HG02981 (cell line): Measurements from ENCODE around the gene FAF1.
"Not testable (repeated sequence)": the region's sequence is repeated elsewhere in the genome, so short reads cannot be mapped to it uniquely, and the experiment has no call there.

Source experiments
- ATAC-seq: cut with Tn5 transposase; IDR thresholded peaks from one replicate; pipeline ENCODE4 v1.9.1; 2021; ENCODE audit warnings: mild to moderate bottlenecking, moderate library complexity; ENCODE audit not compliant: unreplicated experiment

Gene FAF1

DNA sequence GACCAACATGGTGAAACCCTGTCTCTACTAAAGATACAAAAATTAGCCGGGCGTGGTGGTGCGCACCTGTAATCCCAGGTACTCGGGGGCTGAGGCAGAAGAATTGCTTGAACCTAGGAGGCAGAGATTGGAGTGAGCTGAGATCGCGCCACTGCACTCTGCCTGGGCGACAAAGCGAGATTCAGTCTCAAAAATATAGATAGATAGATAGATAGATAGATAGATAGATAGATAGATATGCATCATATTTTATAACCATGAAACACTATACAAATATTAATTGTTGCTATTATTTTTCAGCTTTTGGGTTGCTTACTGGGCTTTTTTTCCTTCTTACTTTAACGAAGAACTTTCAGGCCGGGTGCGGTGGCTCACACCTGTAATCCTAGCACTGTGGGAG, 4.8 kb upstream of the FAF1 start:
- no peak for ATAC-seq

DNA sequence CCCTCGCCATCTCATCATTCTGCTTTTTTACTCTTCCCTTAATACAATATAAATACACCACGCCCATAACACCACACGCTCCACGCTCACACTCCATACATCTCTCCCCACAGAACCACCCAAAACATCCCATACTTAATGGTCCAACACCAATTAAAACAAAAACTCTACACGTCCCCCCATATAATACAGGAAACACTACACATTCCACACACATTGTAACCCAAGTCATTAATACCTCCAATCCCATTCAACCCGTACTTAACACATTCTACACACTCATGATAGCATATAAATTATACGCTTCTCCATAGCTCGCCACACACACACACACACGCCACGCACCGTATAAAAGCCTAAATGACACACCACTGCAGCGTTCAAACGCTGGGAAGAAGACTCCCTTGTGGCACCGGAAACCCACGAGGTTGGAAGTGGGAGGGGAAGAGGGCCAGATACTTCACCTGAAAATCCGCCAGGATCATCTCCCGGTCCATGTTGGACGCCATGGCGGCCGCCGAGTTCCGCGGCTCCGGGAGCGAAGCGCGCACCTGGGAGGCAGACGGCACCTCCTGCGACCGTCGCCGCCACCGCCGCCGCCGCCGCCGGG, 659 bp downstream of the FAF1 start:
- peak; percentile 11 for ATAC-seq

DNA sequence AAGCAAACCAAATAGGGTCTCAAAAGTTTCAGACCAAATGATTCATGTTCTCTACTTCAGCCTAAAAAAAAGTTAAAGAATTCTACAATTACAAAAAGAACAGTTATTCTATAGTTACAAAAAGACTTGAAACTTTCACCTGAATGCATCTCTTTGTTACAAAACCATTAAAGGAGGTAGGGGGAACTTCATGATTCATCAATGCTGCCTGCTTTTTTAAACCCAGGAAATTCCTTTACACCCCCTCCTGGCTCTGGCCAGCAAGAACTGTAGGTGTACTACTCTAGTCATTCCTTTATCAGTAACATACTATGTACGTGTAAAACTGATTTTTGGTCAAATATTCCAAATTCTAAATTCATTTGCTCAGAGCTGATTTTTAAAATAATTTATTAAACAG, 5.0 kb downstream of the FAF1 start:
- ATAC-seq, result no peak

DNA sequence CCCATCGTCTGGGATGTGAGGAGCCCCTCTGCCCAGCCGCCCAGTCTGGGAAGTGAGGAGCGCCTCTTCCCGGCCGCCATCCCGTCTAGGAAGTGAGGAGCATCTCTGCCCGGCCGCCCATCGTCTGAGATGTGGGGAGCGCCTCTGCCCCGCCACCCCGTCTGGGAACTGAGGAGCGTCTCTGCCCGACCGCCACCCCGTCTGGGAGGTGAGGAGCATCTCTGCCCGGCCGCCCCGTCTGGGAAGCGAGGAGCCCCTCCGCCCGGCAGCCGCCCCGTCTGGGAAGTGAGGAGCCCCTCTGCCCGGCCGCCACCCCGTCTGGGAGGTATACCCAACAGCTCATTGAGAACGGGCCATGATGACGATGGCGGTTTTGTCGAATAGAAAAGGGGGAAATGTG, 7.5 kb downstream of the FAF1 start:
- not testable (repeated sequence) for ATAC-seq

DNA sequence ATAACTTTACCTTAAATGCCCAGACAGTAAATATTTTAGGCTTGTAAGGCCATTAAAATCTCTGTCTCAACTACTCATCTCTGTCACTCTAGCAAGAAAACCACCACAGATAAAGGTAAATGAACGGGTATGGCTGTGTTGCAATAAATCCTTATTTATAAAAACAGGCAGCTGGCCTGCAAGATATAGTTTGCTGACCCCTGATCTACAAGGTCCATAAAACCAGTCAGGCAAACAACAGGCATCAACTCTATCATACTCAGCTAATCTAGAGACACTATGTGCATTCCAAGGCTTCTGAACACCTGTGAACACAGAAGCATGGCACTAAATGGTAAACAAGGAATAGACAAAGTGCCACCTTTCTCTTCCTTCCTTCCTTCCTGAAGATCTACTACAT, 9.7 kb downstream of the FAF1 start:
- no peak for ATAC-seq

DNA sequence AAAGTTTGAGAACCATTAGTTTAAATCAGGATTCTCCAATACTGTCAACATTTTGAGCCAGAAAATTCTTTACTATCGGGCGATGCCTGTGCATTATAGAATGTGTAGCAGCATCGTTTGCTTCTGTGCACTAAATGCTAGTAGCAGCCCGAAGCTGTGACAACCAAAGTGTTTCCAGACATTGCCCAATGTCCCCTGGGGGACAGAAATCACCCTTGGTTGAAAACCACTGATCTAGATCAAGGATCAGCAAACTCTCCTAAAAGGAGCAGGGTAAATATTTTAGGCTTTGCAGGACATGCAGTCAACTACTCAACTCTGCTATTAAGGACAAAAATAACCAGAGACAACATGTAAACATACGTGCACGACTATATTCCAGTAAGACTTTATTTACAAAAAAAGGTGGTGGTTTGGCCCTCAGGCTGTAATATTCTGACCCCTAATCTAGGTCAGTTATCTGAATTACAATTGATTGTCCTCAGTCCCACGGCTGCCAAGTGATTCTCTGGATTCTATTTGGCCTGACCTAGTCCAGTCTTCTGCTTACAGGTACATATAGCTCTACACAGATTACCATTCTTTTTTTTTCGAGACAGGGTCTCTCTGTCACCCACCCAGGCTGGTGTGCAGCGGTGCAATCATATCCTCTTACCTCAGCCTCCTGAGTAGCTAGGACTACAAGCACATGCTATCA, 10.6 kb downstream of the FAF1 start:
- ATAC-seq, result no peak

DNA sequence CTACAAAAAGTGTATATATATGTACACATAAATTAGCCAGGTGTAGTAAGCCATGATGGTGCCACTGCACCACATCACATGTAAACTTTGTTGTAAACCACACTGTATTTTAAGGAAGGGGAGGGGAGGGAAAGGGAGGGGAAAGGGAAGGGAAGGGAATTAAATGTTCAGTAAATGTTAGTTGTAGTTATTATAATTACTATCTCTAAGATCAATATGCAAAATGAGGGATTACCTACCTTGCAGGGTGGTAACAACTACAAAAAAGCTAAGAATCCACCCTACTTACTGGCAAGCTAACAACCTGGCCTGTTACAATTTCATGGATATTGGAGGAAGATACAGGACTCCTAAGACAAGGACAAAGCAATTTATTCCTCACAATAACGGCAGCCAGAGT, 17.7 kb downstream of the FAF1 start:
- no peak for ATAC-seq

DNA sequence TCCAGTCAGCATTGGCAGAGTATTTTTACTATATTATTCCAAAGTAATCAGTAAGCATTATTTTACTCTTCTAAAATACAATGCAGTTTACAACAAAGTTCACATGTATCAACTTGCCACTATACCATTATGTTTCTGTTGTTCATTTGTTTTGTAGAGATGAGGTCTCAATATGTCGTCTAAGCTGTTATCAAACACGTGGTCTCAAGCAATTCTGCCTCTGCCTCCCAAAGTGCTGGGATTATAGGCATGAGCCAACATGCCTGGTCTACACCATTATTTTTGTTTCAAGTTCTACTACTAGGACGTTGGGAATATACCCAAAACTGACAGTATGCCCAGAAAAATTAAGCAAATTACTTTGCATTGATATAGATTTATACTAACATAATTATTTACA, 19.8 kb downstream of the FAF1 start:
- ATAC-seq, result no peak

DNA sequence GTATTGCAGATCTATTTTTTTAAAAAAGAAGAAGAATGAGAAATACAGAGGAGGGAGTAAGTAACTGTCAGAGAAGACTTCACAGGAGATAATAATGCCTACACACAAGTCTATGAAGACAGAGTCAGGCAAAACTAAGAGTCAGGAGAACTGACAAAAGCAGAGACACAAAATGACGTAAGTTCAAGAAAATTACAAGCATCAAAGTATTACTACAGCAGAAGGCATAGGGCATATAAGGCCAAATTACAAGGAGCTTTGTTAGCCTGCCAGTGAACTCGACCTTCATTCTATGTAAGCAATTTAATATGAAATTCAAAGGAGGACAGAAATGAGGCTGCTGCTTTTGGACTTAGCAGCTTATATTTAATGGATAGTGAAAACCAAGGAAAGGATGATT, 23.7 kb downstream of the FAF1 start:
- ATAC-seq, result no peak

DNA sequence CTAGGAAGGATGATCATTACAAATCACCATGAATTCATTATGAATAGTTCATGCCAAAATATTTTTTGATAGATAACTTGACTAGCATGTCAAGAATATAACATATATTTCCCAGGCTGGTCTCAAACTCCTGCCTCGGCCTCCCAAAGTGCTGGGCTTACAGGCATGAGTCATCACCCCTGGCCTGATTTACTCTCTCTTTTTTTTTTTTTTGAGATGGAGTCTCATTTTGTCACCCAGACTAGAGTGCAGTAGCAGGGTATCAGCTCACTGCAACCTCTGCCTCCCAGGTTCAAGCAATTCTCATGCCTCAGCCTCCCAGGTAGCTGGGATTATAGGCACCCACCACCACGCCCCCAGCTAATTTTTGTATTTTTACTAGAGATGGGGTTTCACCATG, 24.8 kb downstream of the FAF1 start:
- not testable (repeated sequence) for ATAC-seq

DNA sequence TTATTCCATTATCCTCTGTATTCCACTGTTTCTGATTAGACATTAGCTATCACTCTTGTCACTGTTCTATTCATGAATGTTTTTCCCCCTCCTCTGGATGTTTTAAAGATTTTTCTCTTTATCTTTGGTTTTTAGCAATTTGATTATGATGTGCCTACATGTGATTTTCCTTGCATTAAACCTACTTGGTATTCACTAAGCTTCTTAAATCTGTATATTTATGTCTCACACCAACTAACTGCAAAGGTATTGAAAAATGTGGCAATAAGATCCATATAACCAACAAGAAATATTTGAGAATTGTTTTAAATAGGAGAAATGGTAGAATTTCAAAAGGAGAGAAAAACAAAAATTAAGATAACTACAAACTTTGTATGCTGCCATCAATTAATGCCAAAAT, 25.2 kb downstream of the FAF1 start:
- ATAC-seq, result no peak

DNA sequence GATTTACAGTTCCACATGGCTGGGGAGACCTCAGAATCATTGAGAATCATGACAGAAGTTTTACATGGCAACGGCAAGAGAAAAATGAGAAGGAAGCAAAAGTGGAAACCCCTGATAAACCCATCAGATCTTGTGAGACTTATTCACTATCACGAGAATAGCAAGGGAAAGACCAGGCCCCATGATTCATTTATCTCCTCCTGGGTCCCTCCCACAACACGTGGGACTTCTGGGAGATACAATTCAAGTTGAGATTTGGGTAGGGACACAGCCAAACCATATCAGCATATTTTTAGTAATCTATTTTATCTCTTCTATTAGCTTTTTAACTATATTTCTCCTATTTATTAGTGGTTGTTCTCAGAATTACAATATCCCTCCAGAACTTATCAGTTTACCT, 26.3 kb downstream of the FAF1 start:
- not testable (repeated sequence) for ATAC-seq

DNA sequence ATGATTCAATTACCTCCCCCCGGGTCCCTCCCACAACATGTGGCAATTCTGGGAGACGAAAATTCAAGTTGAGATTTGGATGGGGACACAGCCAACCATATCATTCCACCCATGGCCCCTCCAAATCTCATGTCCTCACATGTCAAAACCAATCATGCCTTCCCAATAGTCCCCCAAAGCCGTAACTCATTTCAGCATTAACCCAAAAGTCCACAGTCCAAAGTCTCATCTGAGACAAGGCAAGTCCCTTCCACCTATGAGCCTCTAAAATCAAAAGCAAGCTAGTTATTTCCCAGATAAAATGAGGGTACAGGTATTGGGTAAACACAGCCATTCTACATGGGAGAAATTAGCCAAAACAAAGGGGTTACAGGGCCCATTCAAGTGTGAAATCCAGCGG, 28.0 kb downstream of the FAF1 start:
- ATAC-seq, result not testable (repeated sequence)

DNA sequence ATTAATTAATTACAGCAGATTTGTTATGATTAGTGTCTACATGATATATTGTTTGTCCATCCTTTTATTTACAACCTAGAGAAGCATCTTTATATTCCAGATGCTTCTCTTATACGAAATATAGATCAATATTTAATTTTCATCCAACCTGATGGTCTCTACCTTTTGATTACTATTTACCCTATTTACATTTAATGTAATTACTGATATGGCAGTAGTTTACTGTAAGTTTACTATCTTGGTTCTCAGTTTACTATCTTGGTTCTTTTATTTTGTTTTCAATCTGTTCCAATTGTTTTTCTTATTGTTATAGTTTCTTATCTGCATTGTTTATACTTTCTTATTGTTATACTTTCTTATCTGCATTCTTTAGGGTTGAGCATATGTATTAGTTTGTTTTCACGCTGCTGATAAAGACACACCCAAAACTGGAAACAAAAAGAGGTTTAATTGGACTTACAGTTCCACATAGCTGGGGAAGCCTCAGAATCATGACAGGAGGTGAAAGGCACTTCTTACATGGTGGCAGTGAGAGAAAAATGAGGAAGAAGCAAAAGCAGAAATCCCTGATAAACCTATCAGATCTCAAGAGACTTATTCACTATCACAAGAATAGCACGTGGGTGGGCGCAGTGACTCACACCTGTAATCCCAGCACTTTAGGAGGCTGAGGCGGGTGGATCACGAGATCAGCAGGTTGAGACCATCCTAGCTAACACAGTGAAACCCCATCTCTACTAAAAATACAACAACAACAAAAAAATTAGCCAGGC, 28.9 kb downstream of the FAF1 start:
- ATAC-seq, result no peak

DNA sequence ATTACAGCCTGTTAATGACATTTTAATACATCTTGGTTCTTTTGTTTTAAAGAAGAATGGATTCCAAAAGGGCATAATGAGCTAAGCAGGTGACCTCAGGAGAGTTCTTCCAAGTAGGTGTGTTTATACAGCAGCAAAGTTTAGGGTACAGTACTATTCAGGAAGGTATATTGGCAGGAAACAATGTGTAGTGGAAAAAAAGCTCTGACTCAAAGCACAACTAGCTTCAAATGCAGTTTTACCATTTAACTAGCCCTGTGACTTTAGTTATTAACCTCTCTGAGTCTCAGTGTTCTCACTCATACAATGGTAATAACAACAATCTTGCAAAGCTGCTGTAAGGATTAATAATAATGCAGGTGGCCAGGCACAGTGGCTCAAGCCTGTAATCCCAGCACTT, 29.9 kb downstream of the FAF1 start:
- peak; percentile 82 for ATAC-seq

DNA sequence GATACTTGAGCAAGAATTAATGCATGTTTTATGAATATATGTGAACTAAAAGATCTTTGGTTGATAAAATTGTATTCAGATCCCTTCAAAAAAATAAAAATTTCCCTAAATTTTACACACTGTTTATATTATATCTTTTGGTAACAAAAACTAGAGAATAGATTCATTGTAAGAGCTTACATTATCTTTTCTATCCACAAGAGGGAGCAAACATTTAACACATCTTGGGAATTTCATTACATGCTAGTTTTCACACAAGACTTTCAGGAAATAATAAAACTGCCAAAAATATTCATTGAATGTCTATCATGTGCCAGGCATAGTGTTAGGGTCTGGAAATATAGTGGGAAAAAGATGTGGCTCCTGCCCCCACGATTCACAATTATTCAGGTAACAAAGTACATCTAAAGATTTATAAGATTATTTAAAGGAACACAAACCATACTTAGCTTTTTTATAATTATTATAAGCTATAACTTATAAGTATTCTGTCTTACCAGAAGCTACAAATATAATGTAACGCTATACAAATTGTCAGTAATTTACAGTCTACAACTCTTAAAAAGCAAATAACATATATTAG, 30.6 kb downstream of the FAF1 start:
- ATAC-seq, result no peak

DNA sequence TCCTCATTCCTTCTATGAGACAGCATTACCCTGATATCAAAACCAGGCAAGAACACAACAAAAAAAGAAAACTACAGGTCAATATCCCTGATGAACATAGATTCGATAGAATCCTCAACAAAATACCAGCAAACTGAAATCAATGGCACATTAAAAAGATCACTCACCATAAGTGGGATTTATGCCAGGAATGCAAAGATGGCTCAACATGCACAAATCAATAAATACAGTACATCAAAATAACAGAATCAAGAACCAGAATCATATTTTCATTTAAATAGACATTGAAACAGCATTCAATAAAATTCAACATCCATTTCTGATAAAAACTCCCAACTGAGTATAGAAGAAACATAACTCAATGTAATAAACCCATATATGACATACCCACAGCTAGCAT, 36.5 kb downstream of the FAF1 start:
- no peak for ATAC-seq

DNA sequence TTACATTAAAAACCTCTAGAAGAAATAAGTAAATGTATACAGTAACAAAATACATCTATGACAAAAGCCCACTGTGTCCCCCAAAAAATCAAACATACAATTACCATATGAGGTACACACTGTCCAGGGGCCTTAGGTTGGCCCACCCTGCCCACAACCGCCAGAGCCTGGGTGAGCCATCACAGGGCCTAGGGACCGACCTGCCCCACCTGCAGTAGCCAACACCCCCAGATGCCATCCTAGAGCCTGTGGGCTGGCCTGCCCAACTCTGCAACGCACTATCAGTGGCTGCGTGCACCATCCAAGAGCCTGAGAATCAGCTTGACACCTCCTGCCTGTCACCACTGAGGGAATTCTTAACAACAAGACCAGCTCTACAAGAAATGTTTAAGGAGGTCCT, 39.0 kb downstream of the FAF1 start:
- no peak for ATAC-seq

DNA sequence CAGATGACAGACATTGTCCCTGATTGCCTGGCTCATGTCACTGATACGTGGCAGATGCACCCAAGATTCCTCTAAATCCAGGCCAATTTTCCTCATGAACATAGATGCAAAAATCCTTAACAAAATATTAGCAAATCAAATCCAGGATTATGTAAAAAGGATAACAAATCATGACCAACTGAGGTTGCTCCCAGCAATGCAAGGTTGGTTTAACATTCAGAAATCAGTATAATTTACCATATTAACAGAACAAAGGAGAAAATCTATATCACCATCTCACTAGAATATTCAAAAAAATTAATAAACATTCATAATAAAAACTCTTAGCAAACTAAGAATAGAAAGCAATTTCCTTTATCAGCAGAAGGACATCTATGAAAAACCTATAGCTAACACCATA, 39.7 kb downstream of the FAF1 start:
- no peak for ATAC-seq

DNA sequence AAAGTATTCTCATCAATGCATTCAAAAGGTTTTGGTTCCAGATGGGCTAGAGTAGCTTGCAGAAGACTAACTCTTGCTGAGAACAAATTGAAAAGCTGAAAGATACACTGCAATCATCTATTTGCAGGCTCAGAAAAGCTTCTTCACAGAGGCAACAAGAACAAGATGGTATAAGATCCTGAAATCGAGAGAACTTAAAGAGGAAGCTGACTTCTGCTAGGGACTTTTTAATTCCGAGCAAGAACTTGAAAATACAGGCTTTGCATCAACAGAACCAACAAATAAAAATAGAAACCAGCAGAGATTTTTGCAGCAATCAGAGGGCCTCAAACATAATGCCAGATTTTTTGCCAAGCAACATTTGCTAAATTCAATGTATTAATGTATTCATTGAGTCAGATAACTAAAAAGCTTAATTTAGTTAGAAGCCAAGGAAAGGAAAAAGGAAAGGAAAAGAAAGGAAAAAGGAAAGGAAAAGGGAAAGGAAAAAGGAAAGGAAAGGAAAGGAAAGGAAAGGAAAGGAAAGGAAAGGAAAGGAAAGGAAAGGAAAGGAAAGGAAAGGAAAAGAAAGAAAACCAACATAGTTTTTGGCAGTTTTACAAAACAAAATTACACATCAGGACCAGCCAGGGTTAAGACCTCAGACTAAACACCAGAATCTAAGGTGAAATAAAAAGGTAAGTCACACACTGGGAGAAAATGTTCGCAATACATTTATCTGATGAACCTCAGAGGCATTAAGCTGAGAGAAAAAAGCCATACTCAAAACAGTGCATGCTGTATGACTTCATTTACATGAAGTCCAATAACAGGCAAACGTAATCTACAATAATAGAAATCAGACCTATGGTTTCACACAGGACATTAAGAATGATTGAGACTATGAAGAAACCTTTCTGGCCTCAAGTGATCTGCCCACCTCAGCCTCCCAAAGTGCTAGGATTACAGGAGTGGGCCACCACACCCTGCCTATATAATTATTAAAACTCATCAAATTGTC, 42.6 kb downstream of the FAF1 start:
- no peak for ATAC-seq

DNA sequence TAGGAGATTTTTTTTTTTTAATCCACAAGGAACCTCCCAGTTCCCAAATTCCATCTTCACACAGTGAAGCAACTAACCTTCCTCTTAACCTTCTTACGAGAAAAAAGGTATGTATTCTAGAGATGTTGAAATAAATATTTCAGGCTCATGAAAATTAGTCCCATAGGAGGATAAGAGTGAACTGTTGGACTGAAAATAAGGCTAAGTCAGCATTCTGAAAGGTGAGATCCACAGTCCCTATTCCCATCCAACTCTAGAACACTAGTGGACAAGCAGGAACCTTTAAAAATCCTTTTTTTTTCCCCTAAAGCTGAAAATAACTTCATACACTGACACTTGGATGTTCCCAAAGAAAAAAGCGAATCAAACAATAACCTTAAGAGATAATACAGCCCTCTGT, 44.4 kb downstream of the FAF1 start:
- ATAC-seq, result no peak
